Lower leg skin (tissue), 4 donors: ENCODE results near the gene ZNF24. TPM values are rescaled to one million over a fixed set of nuclear protein-coding genes. Genes with fewer than 3 reads are reported as not detected.

Source experiments
- DNase-seq, 2 donors: peaks; one replicate each; pipeline ENCODE4 v3.0.0-alpha.2; 2019; ENCODE audit warnings: low spot score in 2 of 2
- H3K4me3 ChIP-seq: fragments of 200-600 bp; sonication (generic); 2 replicates; pipeline ENCODE4 v1.5.1; 2017; ENCODE audit warnings: mild to moderate bottlenecking, low read depth; ENCODE audit not compliant: poor library complexity, severe bottlenecking
- POLR2A ChIP-seq, 2 donors: fragments of 450-650 bp; IDR thresholded peaks; one replicate each; pipeline ENCODE4 v1.6.1; 2016 to 2017; ENCODE audit warnings: antibody characterized with exemption in 2 of 2, mild to moderate bottlenecking in 1 of 2, moderate library complexity in 1 of 2
- WGBS, 2 donors: methylation state at CpG; one replicate each; pipeline ENCODE4 v1.1.5; 2018; 5-methylcytosine and 5-hydroxymethylcytosine counted together
- intact Hi-C: fragments of 100-400 bp; cut with DNase I; formaldehyde crosslinking; loops from one replicate; pipeline ENCODE4 v1.15.0; 2023; ENCODE audit warnings: low total_unique reads
- total RNA-seq, 4 donors: library from RNA; depleted of rRNA; stranded (reverse); fragments of >200 nt; gene quantifications; one replicate each; pipeline ENCODE4 v1.1.0, GENCODE V29; 2016
- TF ChIP-seq, protein P1 (sequence below), 3 donors: fragments of 450-650 bp; IDR thresholded peaks; one replicate each; pipeline ENCODE4 v1.5.1; 2016; ENCODE audit warnings: antibody characterized with exemption in 3 of 3, mild to moderate bottlenecking in 3 of 3, moderate library complexity in 2 of 3

Gene ZNF24
- total RNA-seq, 4 donors from 2014 or later: 27.2 to 32.4 (median 30.6) TPM

DNA sequence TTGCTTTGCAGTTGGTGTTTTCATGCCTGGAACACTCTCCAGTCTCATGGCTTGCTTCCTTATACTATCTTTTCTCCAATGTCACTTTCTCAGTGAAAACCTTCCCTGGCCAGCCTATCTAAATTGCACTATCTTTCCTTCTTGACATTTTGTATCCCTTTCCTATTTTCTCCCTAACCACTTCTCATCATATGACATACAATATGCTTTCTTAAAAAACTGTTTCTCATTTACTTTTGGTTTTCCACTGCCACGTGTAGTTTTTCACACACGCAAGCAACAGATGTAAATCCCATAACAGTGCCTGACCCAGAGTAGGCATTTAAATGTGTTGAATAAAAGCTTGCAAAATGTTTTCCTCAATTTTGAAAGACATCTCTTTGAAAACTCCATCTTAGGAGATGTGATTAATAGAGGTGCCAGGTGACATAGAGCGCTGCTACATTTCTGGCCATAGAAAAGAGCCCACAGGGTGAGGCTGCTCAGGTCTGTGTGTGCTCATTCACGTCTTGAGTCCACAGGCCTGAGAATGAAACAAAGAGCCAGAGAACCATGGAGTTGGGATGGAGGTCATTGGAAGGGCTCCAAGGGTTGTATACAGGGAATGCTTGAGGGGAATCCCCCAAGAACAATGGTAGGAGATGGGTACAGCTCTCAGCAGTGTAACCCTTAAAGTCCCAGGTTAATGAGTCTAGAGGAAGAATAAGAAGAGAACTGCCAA lies 12.7 kb downstream of the ZNF24 start:
- 71% methylated on average over 4 of the region's 4 CpGs for WGBS, 2 donors
- TF ChIP-seq, protein P1, sequence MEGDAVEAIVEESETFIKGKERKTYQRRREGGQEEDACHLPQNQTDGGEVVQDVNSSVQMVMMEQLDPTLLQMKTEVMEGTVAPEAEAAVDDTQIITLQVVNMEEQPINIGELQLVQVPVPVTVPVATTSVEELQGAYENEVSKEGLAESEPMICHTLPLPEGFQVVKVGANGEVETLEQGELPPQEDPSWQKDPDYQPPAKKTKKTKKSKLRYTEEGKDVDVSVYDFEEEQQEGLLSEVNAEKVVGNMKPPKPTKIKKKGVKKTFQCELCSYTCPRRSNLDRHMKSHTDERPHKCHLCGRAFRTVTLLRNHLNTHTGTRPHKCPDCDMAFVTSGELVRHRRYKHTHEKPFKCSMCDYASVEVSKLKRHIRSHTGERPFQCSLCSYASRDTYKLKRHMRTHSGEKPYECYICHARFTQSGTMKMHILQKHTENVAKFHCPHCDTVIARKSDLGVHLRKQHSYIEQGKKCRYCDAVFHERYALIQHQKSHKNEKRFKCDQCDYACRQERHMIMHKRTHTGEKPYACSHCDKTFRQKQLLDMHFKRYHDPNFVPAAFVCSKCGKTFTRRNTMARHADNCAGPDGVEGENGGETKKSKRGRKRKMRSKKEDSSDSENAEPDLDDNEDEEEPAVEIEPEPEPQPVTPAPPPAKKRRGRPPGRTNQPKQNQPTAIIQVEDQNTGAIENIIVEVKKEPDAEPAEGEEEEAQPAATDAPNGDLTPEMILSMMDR (IDR thresholded peaks at IDR 0.05): no peak
- TF ChIP-seq POLR2A (IDR thresholded peaks at IDR 0.05): no peak
- DNase-seq: no peak
- intact Hi-C loops: no loop called here
- no peak overlapping the region for H3K4me3 ChIP-seq

DNA sequence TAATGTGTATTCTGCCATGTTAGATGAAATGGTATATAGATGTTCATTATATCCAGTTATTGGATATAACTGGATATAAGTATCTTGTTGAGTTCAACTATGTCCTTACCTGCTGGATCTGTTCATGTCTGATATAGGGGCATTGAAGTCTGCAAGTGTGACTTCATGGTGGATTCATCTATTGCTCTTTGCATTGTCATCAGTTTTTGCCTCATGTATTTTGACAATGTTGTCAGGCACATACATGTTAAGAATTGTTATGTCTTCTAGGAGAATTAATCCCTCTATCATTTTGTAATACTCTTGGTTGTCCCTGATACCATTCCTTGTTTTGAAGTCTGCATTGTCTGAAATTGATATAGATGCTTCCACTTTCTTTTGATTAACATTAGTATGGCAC lies 15.4 kb downstream of the ZNF24 start:
- TF ChIP-seq, protein P1 (IDR thresholded peaks at IDR 0.05): no peak
- H3K4me3 ChIP-seq: no peak overlapping the region
- intact Hi-C loops: no loop called here
- DNase-seq: no peak

DNA sequence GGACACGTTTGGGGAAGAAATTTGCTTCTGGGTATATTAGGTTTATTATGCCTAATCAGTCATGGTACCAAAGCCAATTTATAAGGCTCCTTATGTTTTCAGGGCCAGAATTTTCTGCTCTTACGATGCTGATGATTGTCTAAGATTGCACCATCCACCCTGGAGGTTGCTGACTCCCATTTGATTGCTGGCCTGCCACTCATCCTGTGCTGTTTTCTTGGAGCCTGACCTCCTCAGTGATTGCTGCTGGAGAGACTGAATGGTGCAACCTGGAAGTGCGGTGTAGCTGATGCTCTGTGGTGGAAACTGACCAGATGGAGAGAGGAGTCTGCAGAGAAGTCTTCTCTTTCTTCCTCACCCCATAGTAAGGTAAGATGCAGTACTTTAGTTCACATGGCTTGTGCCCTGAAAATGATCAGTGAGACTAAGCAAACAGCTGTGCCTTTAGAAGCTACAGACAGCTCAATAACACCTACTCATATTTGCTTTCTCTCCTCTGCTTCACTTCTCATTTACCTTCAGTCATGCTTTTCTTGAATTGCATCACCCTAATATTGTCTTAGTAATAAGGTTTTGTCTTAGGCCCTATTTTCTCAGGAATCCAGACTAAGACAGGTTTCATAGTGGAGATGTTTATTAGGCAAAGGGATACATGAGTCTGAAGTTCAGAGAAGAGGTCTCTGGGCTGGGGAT lies 17.4 kb downstream of the ZNF24 start:
- no peak for DNase-seq
- intact Hi-C loops: no loop called here
- no peak overlapping the region for H3K4me3 ChIP-seq
- no peak for TF ChIP-seq POLR2A (IDR thresholded peaks at IDR 0.05)
- TF ChIP-seq, protein P1 (IDR thresholded peaks at IDR 0.05): no peak
- 47 to 72% methylated on average over 3 of the region's 3 CpGs for WGBS, 2 donors

DNA sequence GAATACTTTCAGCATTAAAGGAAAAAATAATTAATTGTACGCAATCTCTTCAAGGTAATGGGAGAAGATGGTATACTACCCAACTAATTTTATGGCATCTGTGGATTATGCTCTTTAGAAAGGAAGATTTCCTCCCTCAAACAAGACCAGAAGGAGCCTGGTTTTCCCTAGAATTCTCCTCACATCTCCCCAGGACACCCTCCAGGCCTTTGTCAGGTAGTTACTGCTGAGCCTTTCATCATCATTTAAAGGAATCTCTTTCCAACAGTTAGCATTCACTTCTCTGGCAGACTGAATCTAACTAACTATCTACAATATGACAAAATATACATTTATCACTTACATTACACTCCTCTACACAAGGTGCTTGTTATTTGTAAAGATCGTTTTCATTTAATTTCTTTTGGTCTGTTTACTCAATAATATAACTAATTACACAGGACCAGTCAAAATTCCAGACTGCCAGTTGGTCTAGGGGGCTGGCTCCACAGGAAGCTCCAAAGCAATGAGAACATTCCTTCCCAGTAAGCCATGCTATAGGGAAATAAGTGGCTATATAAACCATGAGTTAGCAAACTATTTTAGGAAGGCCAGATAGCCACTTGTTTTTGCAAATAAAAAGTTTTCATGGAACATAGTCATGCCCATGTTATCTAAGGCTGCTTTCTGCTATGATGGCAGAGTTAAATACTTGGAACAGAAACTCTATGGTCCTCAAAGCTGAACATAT lies 19.1 kb downstream of the ZNF24 start:
- no peak for TF ChIP-seq POLR2A (IDR thresholded peaks at IDR 0.05)
- TF ChIP-seq, protein P1 (IDR thresholded peaks at IDR 0.05): no peak
- intact Hi-C loops: no loop called here
- WGBS, 2 donors: 45 to 76% methylated on average over 2 of the region's 2 CpGs
- H3K4me3 ChIP-seq: no peak overlapping the region
- DNase-seq: no peak

DNA sequence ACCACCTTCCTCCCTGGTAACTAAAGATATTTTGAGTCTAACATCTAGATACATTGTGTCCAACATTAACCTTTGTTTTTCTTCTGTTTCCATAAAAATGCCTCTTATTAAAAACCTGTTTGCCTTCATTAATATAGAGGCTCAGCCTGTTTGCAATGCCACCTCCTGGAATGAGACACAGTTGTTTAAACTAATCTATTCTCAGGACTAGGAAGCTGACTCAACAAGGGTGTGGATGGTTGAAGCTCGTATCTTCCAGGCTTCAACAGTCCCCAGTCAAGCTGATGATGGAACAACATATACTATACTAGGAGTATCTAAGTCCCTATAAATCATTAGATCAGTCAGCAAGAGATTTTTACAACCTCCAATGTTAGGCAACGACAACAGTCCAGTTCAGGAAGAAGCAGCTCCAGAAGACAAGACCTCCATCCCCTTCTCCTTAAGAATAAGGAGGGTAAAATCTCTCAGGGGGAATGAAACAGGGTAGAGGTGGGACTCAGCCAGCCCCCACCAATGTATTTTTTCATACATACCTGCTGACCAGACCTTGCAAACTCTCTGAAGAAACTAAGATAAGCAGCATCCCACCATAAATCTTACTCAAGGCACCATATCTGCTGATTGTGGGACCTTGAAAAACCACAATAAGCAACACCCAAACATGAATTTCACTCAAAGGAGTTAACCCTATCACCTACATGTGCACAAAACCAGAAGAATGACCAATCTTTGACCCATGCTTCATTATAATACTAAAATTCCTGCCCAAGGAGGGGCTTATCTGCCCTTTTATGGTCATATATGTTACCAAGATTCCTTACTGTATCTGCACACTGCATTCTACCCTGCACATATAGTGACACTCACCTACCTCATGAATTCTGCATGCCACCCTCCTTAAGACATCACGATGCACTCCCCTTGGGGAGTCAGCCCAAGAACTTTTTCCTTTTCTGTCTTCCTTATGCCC lies 21.4 kb downstream of the ZNF24 start:
- no peak for TF ChIP-seq POLR2A (IDR thresholded peaks at IDR 0.05)
- TF ChIP-seq, protein P1 (IDR thresholded peaks at IDR 0.05): no peak
- no peak for DNase-seq
- intact Hi-C loops: no loop called here
- H3K4me3 ChIP-seq: no peak overlapping the region
- 57 to 61% methylated on average over 3 of the region's 3 CpGs for WGBS, 2 donors
